Stimulated activated CD4-positive, alpha-beta T cell treated with anti-CD3 and anti-CD28 coated beads, Interleukin-12 subunit alpha, Interleukin-12 subunit beta, amount 100 ng/mL, for 48 hours (primary cell): ENCODE measurements around the gene RPLP2.
A peak's percentile ranks its signal among the peaks of the same experiment; 100 is the strongest.

ENCODE experiments used
- DNase-seq, 3 donors: peaks; one replicate each; pipeline ENCODE4 v3.0.0-alpha.2; 2020; ENCODE audit warnings: low read depth in 2 of 3, low spot score in 1 of 3

RPLP2 gene

DNA sequence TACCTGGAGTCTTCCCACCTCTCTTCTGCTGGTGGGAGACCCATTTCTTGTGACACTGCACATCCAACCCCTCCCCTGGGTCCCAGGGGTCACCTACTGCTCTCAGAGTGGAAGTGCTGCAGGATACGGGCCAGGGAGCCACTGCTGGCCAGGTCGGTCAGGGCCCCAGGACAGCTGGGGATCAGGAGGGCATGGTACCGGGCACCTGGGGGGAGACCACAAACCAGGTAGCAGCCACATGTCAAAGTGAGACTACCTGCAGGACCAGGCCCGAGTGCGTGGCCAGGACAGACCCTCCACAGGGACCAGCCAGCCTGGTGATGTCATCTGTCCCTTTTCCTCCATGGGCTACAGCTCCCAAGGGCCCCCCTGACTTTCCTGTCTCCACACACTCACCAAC lies 36.3 kb upstream of the RPLP2 start:
- DNase-seq = no peak

DNA sequence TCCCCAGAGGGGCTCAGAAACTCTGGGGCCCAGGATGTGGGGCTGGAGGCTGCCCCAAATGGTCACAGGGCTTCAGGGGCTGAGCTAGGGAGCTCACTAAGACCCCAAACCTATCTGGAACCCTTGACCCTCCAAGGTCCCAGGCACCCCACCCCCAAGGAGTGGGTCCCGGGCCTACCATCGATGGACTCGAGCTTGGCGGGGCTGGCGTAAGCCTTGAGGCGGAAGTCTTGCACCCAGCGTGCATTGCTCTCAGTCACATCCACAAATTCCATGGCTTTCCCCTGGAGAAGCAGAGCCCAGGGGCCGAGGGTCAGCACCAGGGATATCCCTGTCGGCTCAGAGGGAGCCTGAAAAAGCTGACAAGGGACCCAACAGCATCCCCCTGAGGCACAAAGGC lies 35.9 kb upstream of the RPLP2 start:
- no peak for DNase-seq

- no peak for DNase-seq
Measured at GRCh38 chr11:774873-775592, 34.7 kb upstream of the RPLP2 start.

GRCh38 chr11:776263-776560 lies 33.6 kb upstream of the RPLP2 start:
- DNase-seq = no peak

- DNase-seq = peak in 1 of 3 donors; percentile 36
Measured at GRCh38 chr11:776561-777287, 33.0 kb upstream of the RPLP2 start.

DNA sequence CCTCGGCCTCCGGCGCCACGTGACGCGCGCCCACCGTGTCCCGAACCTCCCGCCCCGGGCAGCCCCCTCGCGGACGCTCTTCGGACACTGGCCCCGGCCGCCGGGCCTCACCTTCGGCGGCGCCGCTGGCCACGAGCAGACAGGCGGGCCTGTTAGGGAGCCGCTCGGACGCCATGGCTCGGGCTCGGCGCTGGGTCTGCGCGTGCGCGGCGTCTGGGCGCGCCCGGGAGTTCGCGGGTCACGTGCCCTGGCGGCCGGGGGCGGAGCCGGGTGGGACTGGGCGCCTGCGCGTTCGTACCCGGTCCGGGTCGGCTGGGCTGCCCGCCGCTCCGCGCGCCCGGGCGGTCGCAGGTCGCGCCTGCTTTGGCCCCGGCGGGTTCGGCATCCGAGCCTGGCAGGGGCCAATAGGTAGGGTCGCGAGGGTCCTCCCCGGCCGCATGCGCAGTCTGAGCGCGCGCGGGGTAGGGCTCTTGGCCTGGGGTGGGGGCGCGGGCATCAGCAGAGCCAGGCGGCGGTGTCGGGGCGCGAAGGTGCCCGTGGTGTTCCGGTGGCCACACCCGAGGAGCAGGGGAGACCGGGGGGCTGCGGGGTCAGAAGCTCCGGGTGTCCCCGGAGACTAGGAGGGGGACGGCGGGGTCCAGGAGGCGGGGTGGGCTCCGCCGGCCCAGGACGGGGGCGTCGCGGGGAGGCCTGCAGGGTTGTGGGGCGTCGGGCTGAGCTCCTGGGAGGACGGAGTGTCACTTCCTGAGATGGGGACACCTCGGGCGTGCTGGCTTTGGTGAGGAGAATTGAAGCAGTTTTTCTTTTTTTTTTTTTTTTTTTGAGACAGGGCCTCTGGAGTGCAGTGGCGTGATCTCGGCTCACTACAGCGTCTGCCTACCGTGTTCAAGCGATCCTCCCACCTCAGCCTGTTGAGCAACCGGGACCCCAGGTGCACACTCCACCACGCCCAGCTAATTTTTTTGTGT lies 32.2 kb upstream of the RPLP2 start, which contains the start of gene GATD1:
TSS of gene GATD1 (minus strand) at position 200 of the 968 bp plus-strand sequence. CDS start at position 175, 25 bp downstream.
- DNase-seq = peak; percentile 88 to 95 (median 88)

DNA sequence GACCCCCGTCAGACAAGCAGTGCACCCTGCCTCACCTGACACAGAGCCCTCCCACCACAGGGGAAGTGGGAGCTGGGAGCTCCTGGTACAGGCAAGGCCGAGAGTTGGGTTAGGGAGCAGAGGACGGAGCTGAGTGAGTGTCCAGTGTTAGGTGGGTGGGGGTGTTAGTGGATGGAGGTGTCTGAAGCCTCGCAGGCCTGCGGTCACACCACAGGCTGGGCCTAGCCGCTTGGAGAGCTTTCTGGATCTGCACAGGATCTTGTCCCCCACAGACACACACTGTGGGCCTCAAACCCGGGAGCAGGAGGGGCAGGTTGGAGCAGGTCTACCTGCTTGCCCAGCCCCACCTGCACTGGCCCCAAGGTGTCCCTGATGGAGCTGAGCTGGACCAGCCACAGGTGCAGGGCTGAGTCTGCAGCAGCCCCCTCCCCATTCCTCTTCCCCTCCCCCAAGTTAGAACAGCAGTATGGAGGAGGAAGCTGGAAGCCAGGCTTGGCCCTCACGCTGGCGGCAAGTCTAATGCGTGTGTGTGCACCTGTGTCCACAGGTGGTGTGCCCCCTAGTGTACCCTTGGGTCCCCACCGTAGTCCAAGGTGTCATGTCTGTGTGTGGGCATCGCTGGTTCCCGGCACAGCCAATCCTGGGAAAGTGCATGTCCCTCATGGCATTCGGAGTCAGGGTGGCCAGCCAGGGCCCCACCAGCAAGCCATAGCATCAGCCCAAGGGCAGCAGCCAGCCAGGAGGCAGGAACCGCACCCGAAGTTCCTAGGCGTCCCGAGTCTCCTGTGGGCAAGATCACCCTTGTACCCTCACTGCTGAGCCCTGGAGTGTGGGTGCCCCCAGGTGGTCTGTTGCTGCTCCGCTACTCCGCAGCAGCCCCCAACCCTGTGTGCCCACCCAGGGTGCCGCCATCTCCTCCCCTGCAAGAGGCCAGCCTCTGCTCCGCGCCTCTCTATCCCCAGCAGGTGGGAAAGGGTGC lies 30.5 kb upstream of the RPLP2 start:
- no peak for DNase-seq

GRCh38 chr11:779955-780532 lies 29.7 kb upstream of the RPLP2 start:
- no peak for DNase-seq

DNA sequence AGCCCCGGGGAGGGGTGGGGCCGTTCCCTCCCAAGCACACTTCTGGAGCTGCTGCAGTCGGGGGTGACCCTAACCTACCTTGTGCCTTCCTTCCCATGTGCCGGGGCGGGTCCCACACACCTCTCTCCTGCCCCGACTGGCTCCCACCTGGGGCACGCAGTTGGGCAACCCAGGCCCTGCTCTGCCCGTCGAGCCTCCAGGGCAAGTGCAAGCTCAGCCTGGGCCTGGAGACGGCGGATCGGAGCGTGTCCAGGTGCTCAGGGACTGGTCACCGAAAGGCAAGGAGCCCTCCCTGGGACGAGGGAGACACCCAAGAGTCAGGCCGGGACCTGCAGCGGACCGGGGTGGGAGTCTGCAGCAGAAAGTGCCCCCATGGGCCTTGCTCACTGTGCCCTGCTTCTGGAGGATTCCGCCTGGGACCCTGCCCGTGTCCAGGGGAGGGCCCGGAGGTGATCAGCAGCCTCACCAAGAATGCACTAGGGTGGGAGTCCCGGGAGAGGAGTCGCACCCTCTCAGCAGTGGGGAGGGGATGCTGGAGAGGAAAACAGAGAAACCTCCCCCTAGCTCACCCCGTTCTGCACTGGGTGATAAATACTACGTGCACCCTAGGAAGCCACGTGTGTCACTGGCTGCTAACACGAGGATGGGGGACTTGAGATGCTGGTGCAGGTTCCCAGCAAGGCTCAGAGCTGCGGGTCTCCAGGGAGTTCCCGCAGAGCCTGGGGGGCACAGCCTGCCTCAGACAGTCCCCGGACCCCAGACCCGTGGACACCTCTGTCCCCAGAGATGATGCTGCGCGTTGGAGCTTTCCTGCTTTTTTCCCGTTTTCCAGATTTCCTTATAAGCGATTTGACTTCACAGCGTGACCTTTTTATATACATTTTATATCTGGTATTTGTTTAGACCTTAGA lies 27.2 kb upstream of the RPLP2 start:
- DNase-seq = no peak

DNA sequence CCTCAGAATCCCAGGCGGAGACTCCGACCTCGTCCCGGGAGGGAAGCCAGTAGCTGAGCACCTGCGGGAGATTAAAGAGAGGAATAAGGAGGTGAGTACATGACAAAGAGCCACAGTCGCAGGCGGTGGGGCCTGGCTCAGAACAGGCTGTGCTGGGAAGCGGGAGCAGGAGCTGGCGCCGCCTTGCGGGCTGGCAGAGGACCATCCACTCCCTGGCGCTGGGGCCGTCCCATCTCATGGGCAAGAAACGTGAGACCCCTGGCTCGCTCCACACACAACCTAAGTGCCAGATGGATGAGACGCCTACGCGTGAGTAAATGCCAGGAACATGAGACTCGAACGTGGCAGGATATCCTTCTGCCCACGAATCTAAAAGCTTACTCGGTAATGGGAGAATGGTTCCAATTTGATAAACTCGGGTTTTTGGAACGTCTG lies 26.2 kb upstream of the RPLP2 start:
- no peak for DNase-seq

DNA sequence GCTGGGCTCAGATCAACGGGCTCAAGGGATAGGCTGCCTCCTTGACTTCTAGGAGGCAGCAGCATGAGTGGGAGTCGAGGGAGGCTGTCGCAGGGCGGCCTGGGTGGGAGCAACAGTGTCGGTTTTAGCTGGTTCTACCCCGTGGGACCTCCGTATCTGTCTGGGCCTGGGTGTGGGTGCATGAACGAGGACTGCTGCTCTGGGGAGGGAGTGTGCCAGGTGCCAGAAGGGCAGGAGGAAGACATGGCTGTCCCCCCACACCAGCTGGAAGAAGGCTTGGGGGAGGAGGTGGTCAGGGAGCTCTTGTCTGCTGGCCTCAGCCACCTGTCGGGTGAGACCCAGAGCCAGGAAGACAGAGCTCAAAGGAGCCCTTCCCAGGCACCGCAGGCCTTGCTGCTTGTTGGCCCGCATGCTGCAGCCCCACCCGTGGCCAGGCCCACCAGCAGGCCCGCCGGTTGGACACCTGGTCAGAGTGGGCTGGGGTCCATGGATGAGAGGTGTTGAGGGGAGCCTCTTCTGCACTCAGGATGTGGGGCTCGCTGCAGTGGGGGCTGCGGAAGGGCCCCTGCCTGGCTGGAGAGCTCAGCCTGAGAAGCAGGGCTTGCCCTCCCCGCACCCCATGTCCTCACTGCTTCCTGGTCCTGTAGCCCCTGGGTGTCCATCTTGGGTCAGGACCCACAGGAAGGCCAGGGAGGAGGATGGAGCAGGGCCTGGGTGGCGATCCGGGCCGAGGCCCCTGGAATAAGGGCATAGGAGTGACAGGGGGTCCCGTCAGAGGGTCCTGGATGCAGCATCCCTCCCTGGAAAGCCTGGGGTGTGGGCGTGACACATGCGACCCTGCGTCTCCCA lies 23.3 kb upstream of the RPLP2 start:
- no peak for DNase-seq

GRCh38 chr11:787084-787675 lies 22.6 kb upstream of the RPLP2 start:
- DNase-seq = no peak

- DNase-seq = no peak
Measured at GRCh38 chr11:788009-788640, 21.6 kb upstream of the RPLP2 start.

GRCh38 chr11:788953-789940 lies 20.5 kb upstream of the RPLP2 start:
- DNase-seq = no peak

GRCh38 chr11:789943-790342 lies 19.8 kb upstream of the RPLP2 start, which contains the start of gene CEND1:
CEND1 (minus strand) TSS chr11:790090; CDS start chr11:788576, 1,514 bp downstream.
- DNase-seq = peak in 1 of 3 donors; percentile 51
